Hepatocyte (in vitro differentiated cells): ENCODE results near the gene REV1. TPM values are rescaled to one million over a fixed set of nuclear protein-coding genes. Genes with fewer than 3 reads are reported as not detected.

Experiments used
- DNase-seq: peaks from one replicate; pipeline ENCODE4 v3.0.0-alpha.2; 2016; ENCODE audit warnings: low spot score
- H2AFZ ChIP-seq: fragments of 200-600 bp; sonication (generic); 2 replicates; pipeline ENCODE4 v1.6.0; 2016; ENCODE audit warnings: antibody characterized with exemption, mild to moderate bottlenecking
- H3K27ac ChIP-seq: fragments of 200-600 bp; sonication (generic); 2 replicates; pipeline ENCODE4 v1.5.1; 2016; ENCODE audit warnings: mild to moderate bottlenecking
- H3K27me3 ChIP-seq: fragments of 200-600 bp; sonication (generic); 2 replicates; pipeline ENCODE4 v1.6.1; 2016
- H3K36me3 ChIP-seq: fragments of 200-600 bp; sonication (generic); replicated peaks from 2 replicates; pipeline ENCODE4 v1.5.1; 2016; ENCODE audit warnings: low read depth; ENCODE audit not compliant: insufficient read depth
- H3K4me1 ChIP-seq: fragments of 200-600 bp; sonication (generic); 2 replicates; pipeline ENCODE4 v1.5.1; 2016; ENCODE audit warnings: mild to moderate bottlenecking, moderate library complexity; ENCODE audit not compliant: insufficient read depth
- H3K4me2 ChIP-seq: fragments of 200-600 bp; sonication (generic); 2 replicates; pipeline ENCODE4 v1.6.0; 2016
- H3K4me3 ChIP-seq: fragments of 200-600 bp; sonication (generic); 2 replicates; pipeline ENCODE4 v1.5.1; 2016; ENCODE audit warnings: mild to moderate bottlenecking
- H3K79me2 ChIP-seq: fragments of 200-600 bp; sonication (generic); 2 replicates; pipeline ENCODE4 v1.6.0; 2017; ENCODE audit warnings: mild to moderate bottlenecking
- H3K9me2 ChIP-seq: fragments of 200-600 bp; sonication (generic); replicated peaks from 2 replicates; pipeline ENCODE4 v1.6.0; 2017; ENCODE audit warnings: mild to moderate bottlenecking; ENCODE audit not compliant: insufficient read depth
- H3K9me3 ChIP-seq: fragments of 200-600 bp; sonication (generic); 2 replicates; pipeline ENCODE4 v1.5.1; 2016; ENCODE audit warnings: low read depth, mild to moderate bottlenecking
- H4K20me1 ChIP-seq: fragments of 200-600 bp; sonication (generic); 2 replicates; pipeline ENCODE4 v1.6.0; 2016; ENCODE audit warnings: mild to moderate bottlenecking; ENCODE audit not compliant: insufficient read depth, poor library complexity, severe bottlenecking
- EZH2 ChIP-seq: fragments of 200-600 bp; sonication (generic); IDR thresholded peaks from 2 replicates; pipeline ENCODE4 v1.6.1; 2016; ENCODE audit warnings: antibody characterized with exemption, mild to moderate bottlenecking, borderline replicate concordance
- EZH2phosphoT487 ChIP-seq: fragments of 200-600 bp; sonication (generic); IDR thresholded peaks from one replicate; pipeline ENCODE4 v1.6.1; 2018; ENCODE audit warnings: antibody characterized with exemption, mild to moderate bottlenecking, low read depth, moderate library complexity; ENCODE audit not compliant: unreplicated experiment, severe bottlenecking
- WGBS: methylation state at CpG from one replicate; pipeline ENCODE4 v1.1.6; 2016; ENCODE audit warnings: low lambda C conversion rate; ENCODE audit errors: missing lambda C conversion rate; 5-methylcytosine and 5-hydroxymethylcytosine counted together
- polyA plus RNA-seq: library from polyadenylated mRNA; unstranded; fragments of >200 nt; fragmentation: Nextera tagmentation; extraction: Ambion mirVana; gene quantifications from 2 replicates; pipeline ENCODE4 v1.2.1, GENCODE V29; 2016
- total RNA-seq: library from RNA; depleted of rRNA; stranded (reverse); fragments of >200 nt; gene quantifications from 2 replicates; pipeline ENCODE4 v1.2.3, GENCODE V29; 2014
- TF ChIP-seq, protein P1 (sequence below): fragments of 200-600 bp; sonication (generic); IDR thresholded peaks from 2 replicates; pipeline ENCODE4 v1.5.1; 2016; ENCODE audit warnings: antibody characterized with exemption, mild to moderate bottlenecking; ENCODE audit not compliant: poor library complexity

The REV1 gene
- total and polyA plus RNA-seq, 2 experiments from 2014 or later, result 25.9 to 31.2 TPM

DNA sequence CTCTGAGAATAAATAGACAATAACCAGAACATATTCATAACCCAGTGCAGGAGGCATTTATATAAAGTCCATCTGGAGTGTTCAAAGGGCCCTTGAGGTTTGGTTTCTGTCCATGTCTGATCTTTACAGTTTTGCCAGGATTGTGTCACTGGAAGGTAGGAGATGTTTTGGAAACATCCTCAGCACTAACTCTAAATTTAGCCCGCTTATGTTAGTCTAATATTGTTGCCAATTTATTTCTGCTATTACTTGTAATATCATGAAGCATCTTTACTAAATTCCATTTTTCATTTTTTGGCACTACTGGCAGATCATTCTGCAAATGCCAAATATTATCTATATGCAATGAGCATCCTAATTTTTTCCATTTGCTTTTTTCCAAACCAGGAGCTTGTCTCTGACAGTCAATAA lies 22.4 kb upstream of the REV1 start:
- H3K27ac ChIP-seq, result no peak overlapping the region

DNA sequence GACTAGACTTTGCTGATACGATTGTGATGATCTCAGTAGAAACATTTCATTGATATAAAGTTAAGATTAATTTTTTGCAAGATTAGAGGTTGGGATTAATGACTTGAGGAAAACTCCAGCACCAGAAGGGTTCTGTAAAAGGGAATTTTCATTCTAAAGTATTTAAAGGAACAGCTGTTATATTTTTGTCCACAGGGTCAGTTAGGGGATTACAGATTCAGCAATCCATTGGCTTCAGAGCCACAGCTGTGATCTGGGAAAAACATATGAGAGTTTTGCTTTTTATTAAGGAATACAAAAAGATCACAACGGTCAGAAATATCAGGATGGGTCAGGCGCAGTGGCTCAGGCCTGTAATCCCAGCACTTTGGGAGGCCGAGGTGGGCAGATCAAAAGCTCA lies 19.6 kb upstream of the REV1 start:
- Histone ChIP-seq H3K4me3 (no peak overlapping the region), H2AFZ (no peak overlapping the region), H3K79me2 (no peaks in the 10 kb centered on the region), H3K27me3 (no peaks in the 10 kb centered on the region), H3K9me2 (no peaks in the 10 kb centered on the region), H3K4me2 (no peak overlapping the region), H3K9me3 (no peaks in the 10 kb centered on the region), H3K4me1 (no peaks in the 10 kb centered on the region), H4K20me1 (no peaks in the 10 kb centered on the region), H3K27ac (no peak overlapping the region), H3K36me3 (no peaks in the 10 kb centered on the region)
- no peak for TF ChIP-seq EZH2phosphoT487
- TF ChIP-seq EZH2, result no peak
- TF ChIP-seq, protein P1, sequence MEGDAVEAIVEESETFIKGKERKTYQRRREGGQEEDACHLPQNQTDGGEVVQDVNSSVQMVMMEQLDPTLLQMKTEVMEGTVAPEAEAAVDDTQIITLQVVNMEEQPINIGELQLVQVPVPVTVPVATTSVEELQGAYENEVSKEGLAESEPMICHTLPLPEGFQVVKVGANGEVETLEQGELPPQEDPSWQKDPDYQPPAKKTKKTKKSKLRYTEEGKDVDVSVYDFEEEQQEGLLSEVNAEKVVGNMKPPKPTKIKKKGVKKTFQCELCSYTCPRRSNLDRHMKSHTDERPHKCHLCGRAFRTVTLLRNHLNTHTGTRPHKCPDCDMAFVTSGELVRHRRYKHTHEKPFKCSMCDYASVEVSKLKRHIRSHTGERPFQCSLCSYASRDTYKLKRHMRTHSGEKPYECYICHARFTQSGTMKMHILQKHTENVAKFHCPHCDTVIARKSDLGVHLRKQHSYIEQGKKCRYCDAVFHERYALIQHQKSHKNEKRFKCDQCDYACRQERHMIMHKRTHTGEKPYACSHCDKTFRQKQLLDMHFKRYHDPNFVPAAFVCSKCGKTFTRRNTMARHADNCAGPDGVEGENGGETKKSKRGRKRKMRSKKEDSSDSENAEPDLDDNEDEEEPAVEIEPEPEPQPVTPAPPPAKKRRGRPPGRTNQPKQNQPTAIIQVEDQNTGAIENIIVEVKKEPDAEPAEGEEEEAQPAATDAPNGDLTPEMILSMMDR, result no peak
- WGBS, result 91% methylated on average over 4 of the region's 4 CpGs
- no peak for DNase-seq

More for the DNA sequence above, 22.4 kb upstream of the REV1 start:
- no peak overlapping the region for H3K4me2 ChIP-seq
- TF ChIP-seq EZH2phosphoT487, result no peak
- no peak for TF ChIP-seq EZH2
- TF ChIP-seq, protein P1, result no peak
- no peak overlapping the region for H2AFZ ChIP-seq
- H3K9me3 ChIP-seq, result no peaks in the 10 kb centered on the region
- DNase-seq, result no peak
- H3K27me3 ChIP-seq, result no peaks in the 10 kb centered on the region
- no peaks in the 10 kb centered on the region for H3K36me3 ChIP-seq
- H3K9me2 ChIP-seq, result no peaks in the 10 kb centered on the region
- no peak overlapping the region for H3K4me3 ChIP-seq
- no peaks in the 10 kb centered on the region for H3K79me2 ChIP-seq
- no peaks in the 10 kb centered on the region for H3K4me1 ChIP-seq
- WGBS, result 90% methylated on average over 1 of the region's 1 CpG
- no peaks in the 10 kb centered on the region for H4K20me1 ChIP-seq

DNA sequence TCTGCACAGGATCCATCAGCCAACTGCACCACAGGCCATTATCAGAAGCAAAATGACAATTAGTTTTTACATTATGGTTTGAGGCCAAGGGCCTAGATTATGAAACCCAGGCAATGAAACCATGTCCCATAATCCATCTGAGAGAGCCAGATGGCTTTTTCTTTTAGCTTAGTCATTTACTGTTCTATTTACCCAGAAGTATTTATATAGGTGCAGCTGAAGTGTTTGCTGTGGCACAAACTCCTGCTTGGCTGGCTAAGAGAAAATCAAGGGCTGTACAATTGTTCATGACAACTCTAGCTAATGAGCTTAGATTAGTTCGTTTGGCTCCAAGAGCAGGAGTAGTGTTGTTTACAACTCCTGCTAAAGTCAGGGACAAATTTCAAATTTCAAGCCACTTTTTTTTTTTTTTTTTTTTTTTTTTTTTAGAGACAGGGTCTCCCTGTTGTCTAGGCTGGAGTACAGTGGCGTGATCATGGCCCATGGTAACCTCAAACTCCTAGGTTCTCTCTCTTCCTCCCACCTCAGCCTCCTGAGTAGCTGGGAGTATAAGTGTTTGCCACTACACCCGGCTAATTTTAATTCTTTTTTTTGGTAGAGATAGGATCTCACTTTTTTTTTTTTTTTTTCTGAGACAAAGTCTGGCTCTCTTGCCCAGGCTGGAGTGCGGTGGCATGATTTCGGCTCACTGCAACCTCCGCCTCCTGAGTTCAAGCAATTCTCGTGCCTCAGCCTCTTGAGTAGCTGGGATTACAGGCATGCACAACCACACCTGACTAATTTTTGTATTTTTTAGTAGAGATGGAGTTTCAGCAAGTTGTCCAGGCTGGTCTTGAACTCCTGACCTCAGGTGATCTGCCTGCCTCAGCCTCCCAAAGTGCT lies 18.4 kb upstream of the REV1 start:
- H3K9me2 ChIP-seq, result no peaks in the 10 kb centered on the region
- no peaks in the 10 kb centered on the region for H3K79me2 ChIP-seq
- no peaks in the 10 kb centered on the region for H3K36me3 ChIP-seq
- WGBS, result 84% methylated on average over 7 of the region's 7 CpGs
- no peaks in the 10 kb centered on the region for H4K20me1 ChIP-seq
- H2AFZ ChIP-seq, result no peak overlapping the region
- no peak overlapping the region for H3K4me3 ChIP-seq
- TF ChIP-seq EZH2 (no peak), EZH2phosphoT487 (no peak)
- TF ChIP-seq, protein P1, result no peak
- no peaks in the 10 kb centered on the region for H3K4me1 ChIP-seq
- no peak overlapping the region for H3K27ac ChIP-seq
- peak; percentile 18 for DNase-seq
- H3K4me2 ChIP-seq, result no peak overlapping the region
- no peaks in the 10 kb centered on the region for H3K27me3 ChIP-seq
- H3K9me3 ChIP-seq, result no peaks in the 10 kb centered on the region
